Dermis blood vessel endothelial cell (primary cell): ENCODE results near the gene CDH22. TPM values are rescaled to one million over a fixed set of nuclear protein-coding genes. Genes with fewer than 3 reads are reported as not detected.

ENCODE experiments used
- DNase-seq: peaks from one replicate; pipeline ENCODE4 v3.0.0; 2010
- total RNA-seq: library from RNA; depleted of rRNA; stranded (reverse); fragments of >200 nt; gene quantifications from 2 replicates; pipeline ENCODE4 v1.2.3, GENCODE V29; 2014

The CDH22 gene
- total RNA-seq, 1 donor from 2014 or later, result not detected

DNA sequence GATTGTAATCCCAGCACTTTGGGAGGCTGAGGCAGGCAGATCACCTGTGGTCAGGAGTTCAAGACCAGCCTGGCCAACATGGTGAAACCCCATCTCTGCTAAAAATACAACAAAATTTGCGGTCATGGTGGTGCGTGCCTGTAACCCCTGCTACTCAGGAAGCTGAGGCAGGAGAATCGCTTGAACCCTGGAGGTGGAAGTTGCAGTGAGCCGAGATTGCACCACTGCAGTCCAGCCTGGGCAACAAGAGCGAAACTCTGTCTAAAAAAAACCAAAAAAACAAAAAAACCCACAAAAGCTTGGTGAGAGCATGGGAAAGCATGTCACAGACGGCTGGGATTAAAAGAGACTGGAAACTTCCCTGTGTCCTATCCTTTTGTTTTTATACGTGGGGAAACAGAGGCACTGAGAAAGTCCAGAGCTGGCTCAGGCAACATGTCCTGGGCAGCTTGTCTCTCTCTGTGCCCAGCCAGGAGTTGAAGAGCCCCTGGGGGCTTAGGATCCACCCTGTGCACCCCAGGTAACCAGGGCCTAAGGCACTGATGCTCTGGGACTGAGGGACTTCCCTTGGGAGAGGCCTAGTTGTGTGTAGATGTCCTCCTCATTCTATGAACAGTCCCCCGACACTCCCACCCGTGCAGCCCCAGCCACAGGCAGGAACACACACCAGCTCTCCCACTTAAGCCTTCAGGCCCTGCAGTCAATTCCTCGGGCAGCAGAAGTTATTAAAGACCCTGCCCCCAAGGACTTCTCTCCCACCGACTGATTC is 174.2 kb downstream of the CDH22 start:
- no peak for DNase-seq

DNA sequence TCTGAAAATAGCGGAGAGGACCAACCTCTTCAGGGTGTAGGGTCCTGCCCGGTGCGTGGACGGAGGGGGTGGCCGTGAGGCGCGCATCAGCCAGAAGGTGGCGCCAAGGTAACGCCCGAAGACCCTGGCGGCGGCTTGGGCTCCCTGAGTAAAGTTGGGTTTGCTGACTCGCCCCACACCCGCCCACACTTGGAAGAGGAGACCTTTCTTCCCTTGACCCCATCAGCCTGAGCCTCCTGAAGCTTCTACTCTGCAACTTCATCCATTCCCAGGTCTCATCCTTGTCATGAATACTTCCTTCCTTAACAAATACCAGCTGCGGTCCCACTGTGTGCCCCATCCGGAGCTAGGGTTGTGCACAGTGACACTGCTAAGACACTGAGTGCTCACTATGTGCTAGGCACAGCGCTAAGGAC is 175.6 kb downstream of the CDH22 start:
- DNase-seq, result peak; percentile 79

DNA sequence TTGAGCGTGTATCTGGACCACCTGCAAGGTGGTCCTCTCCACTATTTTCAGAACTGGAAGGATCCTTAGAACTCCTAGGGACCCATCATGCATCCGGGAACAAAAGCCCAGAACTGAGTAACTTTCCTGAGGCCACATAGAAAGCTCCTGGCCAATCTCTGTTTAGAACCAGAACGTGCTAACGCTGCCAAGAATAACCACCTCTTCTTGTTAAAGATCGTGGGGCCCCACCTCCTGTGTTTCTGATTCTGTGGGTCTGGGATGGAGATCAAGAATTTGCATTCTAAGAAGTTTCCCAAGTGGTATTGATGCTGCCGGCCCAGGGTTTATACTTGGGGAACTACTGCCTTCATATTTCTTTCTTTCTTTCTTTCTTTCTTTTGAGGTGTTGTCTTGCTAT is 176.9 kb downstream of the CDH22 start:
- peak; percentile 31 for DNase-seq

DNA sequence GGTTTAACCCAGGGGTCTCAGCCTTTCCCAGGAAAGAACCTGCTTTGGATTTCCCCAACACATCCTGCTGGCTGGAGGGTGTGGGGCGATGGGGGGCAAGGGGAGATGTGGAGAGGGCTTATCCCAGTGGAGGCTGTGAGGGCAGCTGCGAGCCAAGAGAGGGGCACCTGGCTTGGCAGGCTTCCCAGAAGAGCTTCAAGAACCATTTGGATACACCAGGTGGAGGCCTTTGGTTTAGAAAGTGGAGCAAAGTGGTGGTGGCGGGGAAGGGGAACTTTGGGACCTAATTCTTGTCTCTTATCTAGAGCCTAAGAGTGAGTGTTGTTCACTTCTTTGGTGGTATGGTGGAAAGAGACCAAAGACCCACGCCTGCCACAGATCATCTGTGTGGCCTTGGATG is 177.8 kb downstream of the CDH22 start:
- DNase-seq, result no peak

DNA sequence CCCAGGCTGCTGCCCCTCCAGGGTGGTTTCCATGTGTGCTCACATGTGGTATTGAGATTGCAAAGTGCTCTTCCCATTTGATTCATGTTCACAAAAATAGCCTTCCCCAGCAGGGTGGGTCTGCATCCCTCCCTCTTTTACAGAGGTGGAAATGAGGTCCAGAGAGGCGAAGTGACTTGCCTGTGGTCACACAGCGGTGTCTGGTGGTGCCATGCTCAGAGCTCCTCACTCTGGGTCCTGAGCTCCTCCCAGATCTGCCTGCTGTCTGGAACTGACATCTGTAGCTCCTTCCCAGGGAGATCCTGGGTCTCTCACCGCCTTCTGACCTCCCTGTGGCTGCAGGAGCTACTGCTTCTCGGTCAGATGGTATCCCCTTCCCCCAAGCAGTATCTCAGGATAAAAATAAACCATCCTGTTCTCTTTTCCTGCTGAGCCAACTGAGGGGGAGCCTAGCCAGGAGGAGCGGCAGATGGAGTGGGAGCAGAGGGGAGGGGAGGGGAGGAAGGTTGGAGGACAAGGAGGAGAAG is 178.3 kb downstream of the CDH22 start:
- no peak for DNase-seq

DNA sequence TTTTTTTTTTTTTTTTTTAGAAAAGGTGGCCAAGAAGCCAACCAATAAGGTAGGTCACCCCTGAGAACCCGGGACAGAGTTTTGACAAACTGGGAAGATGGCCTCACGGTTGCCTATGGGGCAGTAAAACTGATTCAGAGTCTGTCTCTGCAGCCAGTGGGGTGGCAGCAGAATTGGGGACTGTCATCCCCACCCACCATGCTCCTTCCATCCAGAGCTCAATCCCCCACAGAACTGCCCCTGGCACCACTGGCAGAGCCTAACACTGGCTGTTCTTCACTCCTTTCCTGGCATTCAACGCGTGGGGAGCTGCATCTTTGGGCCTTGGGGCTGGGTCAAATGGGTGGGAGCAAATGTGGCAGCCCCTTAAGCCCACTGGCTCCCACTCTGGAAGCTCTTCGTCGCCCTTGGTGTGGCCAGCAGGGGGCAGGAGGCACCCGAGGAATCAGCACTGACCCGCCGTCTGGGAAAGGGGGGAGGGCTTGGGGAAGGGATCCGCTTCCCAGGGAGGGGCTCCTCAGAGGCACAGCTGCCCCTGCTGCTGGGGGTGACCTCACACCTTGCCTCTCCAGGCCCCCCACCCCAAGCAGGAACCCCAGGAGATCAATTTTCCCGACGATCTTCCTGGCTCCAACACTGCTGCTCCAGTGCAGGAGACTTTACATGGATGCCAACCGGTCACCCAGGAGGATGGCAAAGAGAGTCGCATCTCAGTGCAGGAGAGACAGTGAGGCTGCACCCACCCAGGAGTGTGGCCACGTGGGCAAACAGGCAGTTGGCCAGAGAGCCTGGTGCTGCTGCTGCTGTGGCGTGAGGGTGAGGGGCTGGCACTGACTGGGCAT is 179.8 kb downstream of the CDH22 start:
- peak; percentile 52 for DNase-seq

DNA sequence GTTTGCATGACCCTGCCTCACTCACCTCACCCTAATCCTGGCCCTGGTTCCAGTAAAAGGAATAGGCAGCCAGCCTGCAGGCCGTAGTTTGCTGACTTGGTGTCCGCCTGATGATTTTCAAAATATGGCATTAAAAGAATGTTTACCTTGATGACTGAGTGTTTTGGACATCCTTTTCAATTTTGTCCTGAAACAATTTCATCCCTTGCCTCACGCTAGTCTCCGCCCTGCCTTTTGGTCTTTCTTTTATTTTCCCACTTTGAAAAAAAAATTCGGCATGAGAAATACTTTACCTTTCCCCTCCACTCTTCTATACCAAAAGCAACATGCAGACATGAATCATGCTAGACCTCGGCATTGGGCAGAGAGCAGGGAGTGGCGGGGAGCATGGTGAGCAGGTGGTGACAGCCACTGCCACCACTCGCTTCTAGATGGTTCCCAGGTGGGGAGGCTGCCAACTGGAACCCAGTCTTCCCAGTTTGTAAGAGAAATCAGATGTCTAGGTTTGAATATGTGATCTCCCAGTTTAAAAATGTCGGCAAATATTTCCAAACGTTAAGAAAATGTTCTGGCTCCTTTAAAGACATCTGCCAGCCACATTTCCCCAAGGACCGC is 180.8 kb downstream of the CDH22 start:
- no peak for DNase-seq

DNA sequence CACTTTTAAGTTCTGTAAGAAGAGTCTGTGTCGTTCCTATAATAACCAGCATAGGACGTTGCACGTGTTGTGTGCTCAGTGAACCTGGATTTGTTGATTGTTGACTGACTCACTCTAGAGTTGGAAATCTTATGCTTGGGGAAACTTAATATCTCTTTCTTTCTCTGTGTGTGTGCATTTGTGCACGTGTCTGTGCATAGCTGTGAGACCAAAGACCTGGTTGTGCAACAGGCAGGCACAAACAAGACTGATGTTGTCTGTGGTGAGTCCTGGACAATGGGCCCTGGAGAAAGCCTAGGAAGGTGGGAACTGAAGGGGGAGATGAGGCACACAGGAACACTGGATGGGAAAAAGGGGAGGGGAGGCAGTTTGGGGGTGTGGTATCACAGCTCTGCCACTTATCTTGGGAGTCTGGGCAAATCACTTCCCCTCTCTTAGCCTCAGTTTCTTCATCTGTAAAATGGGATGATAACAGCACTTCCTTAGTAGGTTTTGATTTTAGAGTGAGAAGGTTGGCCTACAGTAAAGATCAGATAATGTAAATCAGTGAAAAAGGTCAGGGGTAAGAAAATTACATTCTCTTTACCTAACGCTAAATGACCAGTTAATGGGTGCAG is 181.8 kb downstream of the CDH22 start:
- DNase-seq, result no peak

Other genes starting within 250 kb of the CDH22 start
- 16.7 and 18.6 TPM in 2 replicates for gene NCOA5, start 218.5 kb downstream of the CDH22 start, total RNA-seq
- gene CD40, start 190.2 kb downstream of the CDH22 start, total RNA-seq, result 19.4 and 21.3 TPM in 2 replicates
- gene ELMO2, start 98.1 kb upstream of the CDH22 start, total RNA-seq, result 34.7 and 35.7 TPM in 2 replicates
- 0.34 and 2.8 TPM in 2 replicates for gene ZNF334, start 205.1 kb upstream of the CDH22 start, total RNA-seq
- not detected in 2 replicates for gene OCSTAMP, start 242.2 kb upstream of the CDH22 start, total RNA-seq